Smooth muscle cell (in vitro differentiated cells): ENCODE data around the gene SLC19A1. TPM values are rescaled to one million over a fixed set of nuclear protein-coding genes. Genes with fewer than 3 reads are reported as not detected.

Experiments
- DNase-seq: peaks from one replicate; lab custom pipeline; 2025; ENCODE audit not compliant: unreplicated experiment; lab: John Stamatoyannopoulos, UW
- H2AFZ ChIP-seq: fragments of 200-600 bp; sonication (generic); 2 replicates; pipeline ENCODE4 v1.6.0; 2016; ENCODE audit warnings: antibody characterized with exemption, low read depth, mild to moderate bottlenecking
- H3F3A ChIP-seq: fragments of 200-600 bp; sonication (generic); 2 replicates; pipeline ENCODE4 v1.6.0; 2017; ENCODE audit warnings: antibody characterized with exemption, low read depth
- H3K27ac ChIP-seq: fragments of 200-600 bp; sonication (generic); 2 replicates; pipeline ENCODE4 v1.5.1; 2016; ENCODE audit warnings: low read depth, mild to moderate bottlenecking
- H3K27me3 ChIP-seq: fragments of 200-600 bp; sonication (generic); 2 replicates; pipeline ENCODE4 v1.6.1; 2016; ENCODE audit warnings: low read depth, mild to moderate bottlenecking
- H3K36me3 ChIP-seq: fragments of 200-600 bp; sonication (generic); 2 replicates; pipeline ENCODE4 v1.5.1; 2016; ENCODE audit warnings: low read depth
- H3K4me1 ChIP-seq: fragments of 200-600 bp; sonication (generic); 2 replicates; pipeline ENCODE4 v1.5.1; 2016; ENCODE audit warnings: low read depth
- H3K4me2 ChIP-seq: fragments of 200-600 bp; sonication (generic); 2 replicates; pipeline ENCODE4 v1.6.0; 2016; ENCODE audit warnings: mild to moderate bottlenecking
- H3K4me3 ChIP-seq: fragments of 200-600 bp; sonication (generic); 2 replicates; pipeline ENCODE4 v1.5.1; 2016; ENCODE audit warnings: mild to moderate bottlenecking
- H3K79me2 ChIP-seq: fragments of 200-600 bp; sonication (generic); 2 replicates; pipeline ENCODE4 v1.6.0; 2016; ENCODE audit warnings: low read depth, mild to moderate bottlenecking
- H3K9ac ChIP-seq: fragments of 200-600 bp; sonication (generic); 2 replicates; pipeline ENCODE4 v1.6.0; 2016; ENCODE audit warnings: low read depth
- H3K9me3 ChIP-seq: fragments of 200-600 bp; sonication (generic); replicated peaks from 2 replicates; pipeline ENCODE4 v1.5.1; 2016; ENCODE audit warnings: low read depth
- H4K20me1 ChIP-seq: fragments of 200-600 bp; sonication (generic); 2 replicates; pipeline ENCODE4 v1.6.0; 2016; ENCODE audit warnings: low read depth
- CTCF ChIP-seq: fragments of 200-600 bp; sonication (generic); IDR thresholded peaks from 2 replicates; pipeline ENCODE4 v1.5.1; 2017; ENCODE audit warnings: borderline replicate concordance, mild to moderate bottlenecking, antibody characterized with exemption; ENCODE audit not compliant: insufficient read depth, poor library complexity, severe bottlenecking
- WGBS: methylation state at CpG from one replicate; pipeline ENCODE4 v1.1.7; 2016; ENCODE audit warnings: low lambda C conversion rate; 5-methylcytosine and 5-hydroxymethylcytosine counted together
- polyA plus RNA-seq: library from polyadenylated mRNA; unstranded; fragments of >200 nt; fragmentation: Nextera tagmentation; extraction: Ambion mirVana; gene quantifications from 2 replicates; pipeline ENCODE4 v1.2.1, GENCODE V29; 2016
- total RNA-seq: library from RNA; depleted of rRNA; stranded (reverse); fragments of >200 nt; gene quantifications from 2 replicates; pipeline ENCODE4 v1.2.3, GENCODE V29; 2014

The SLC19A1 gene
- total and polyA plus RNA-seq, 2 experiments from 2014 or later, result 2.3 to 33.2 TPM

GRCh38 chr21:45485686-45486442, 56.4 kb downstream of the SLC19A1 start:
- H3K4me3 ChIP-seq, result no peak overlapping the region
- no peak overlapping the region for H2AFZ ChIP-seq
- WGBS, result 97% methylated on average over 25 of the region's 25 CpGs
- no peaks in the 10 kb centered on the region for H3K79me2 ChIP-seq
- peaks cover 14% of the 10 kb centered on the region for H3K4me1 ChIP-seq
- H3K27me3 ChIP-seq, result no peaks in the 10 kb centered on the region
- H3K9ac ChIP-seq, result no peak overlapping the region
- H3F3A ChIP-seq, result no peaks in the 10 kb centered on the region
- no peaks in the 10 kb centered on the region for H3K36me3 ChIP-seq
- TF ChIP-seq CTCF, result no peak
- DNase-seq, result no peak
- no peak overlapping the region for H3K4me2 ChIP-seq
- H3K27ac ChIP-seq, result no peak overlapping the region
- H4K20me1 ChIP-seq, result peaks cover 4% of the 10 kb centered on the region
- no peaks in the 10 kb centered on the region for H3K9me3 ChIP-seq

- H3K36me3 ChIP-seq, result no peaks in the 10 kb centered on the region
- H3K4me2 ChIP-seq, result no peak overlapping the region
- H3K79me2 ChIP-seq, result no peaks in the 10 kb centered on the region
- no peak overlapping the region for H3K9ac ChIP-seq
- peaks cover 11% of the 10 kb centered on the region for H3K4me1 ChIP-seq
- H3F3A ChIP-seq, result no peaks in the 10 kb centered on the region
- H3K27ac ChIP-seq, result no peak overlapping the region
- peaks cover 13% of the 10 kb centered on the region for H4K20me1 ChIP-seq
- DNase-seq, result no peak
- 98% methylated on average over 6 of the region's 6 CpGs for WGBS
- no peaks in the 10 kb centered on the region for H3K9me3 ChIP-seq
- no peak overlapping the region for H2AFZ ChIP-seq
- H3K27me3 ChIP-seq, result no peaks in the 10 kb centered on the region
- no peak overlapping the region for H3K4me3 ChIP-seq
- no peak for TF ChIP-seq CTCF
These were observed 57.9 kb downstream of the SLC19A1 start for GRCh38 chr21:45484318-45484717.

GRCh38 chr21:45482899-45483821, 59.1 kb downstream of the SLC19A1 start:
- no peaks in the 10 kb centered on the region for H3F3A ChIP-seq
- no peak overlapping the region for H2AFZ ChIP-seq
- no peaks in the 10 kb centered on the region for H3K79me2 ChIP-seq
- H3K9ac ChIP-seq, result no peak overlapping the region
- 94% methylated on average over 35 of the region's 40 CpGs for WGBS
- H4K20me1 ChIP-seq, result peaks cover 13% of the 10 kb centered on the region
- H3K4me1 ChIP-seq, result peaks cover 1% of the 10 kb centered on the region
- H3K4me3 ChIP-seq, result no peak overlapping the region
- H3K4me2 ChIP-seq, result no peak overlapping the region
- no peaks in the 10 kb centered on the region for H3K36me3 ChIP-seq
- H3K9me3 ChIP-seq, result no peaks in the 10 kb centered on the region
- no peak overlapping the region for H3K27ac ChIP-seq
- TF ChIP-seq CTCF, result no peak
- H3K27me3 ChIP-seq, result no peaks in the 10 kb centered on the region
- DNase-seq, result no peak
